ENCODE results near the gene MGAT4A.
"Not testable (repeated sequence)": the region's sequence is repeated elsewhere in the genome, so short reads cannot be mapped to it uniquely, and the experiment has no call there.

Gene MGAT4A

GRCh38 chr2:98730053-98730706, 752 bp downstream of the MGAT4A start:
- peak; percentile 44 for DNase-seq (ENCODE audit: low spot score)

- DNase-seq (ENCODE audit: low spot score): no peak
Observed at GRCh38 chr2:98729652-98730051, 1.3 kb downstream of the MGAT4A start.

GRCh38 chr2:98728088-98728718, 2.7 kb downstream of the MGAT4A start:
- not testable (repeated sequence) for DNase-seq (ENCODE audit: low spot score)

- DNase-seq (ENCODE audit: low spot score): no peak
Observed at GRCh38 chr2:98727369-98728087, 3.4 kb downstream of the MGAT4A start.

DNA sequence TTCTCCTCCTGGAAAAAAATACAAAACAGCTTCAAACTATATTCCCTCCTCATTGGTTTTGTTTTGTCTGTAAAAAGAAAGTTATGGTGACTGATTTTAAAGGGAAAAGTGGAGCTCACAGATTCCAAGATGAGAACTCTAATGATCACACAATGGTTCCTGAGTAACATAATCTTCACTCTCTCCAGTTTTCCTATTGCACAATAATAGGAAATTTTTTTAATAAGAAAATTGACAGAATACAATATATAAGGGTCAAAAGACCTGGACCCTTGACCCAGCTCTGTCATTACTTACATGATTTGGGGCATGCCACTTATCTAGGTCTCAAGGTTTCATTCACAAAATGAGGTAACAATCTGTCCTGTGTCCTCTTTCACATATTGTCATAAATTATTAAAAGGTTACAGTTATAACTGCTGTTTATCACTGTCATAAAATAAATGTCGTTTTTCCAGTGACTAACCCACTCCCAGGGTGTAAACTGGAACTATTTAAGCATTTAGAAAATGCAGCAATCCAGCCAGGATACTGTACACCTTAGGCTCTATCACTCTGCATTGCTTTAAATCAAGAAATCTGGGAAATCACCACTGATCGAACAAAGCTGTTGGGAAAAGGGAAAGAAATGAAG, 4.1 kb downstream of the MGAT4A start:
- DNase-seq (ENCODE audit: low spot score): no peak

- DNase-seq (ENCODE audit: low spot score): no peak
Observed at GRCh38 chr2:98726205-98726604, 4.7 kb downstream of the MGAT4A start.

- DNase-seq (ENCODE audit: low spot score): no peak
Observed at GRCh38 chr2:98720286-98720685, 10.6 kb downstream of the MGAT4A start.

DNA sequence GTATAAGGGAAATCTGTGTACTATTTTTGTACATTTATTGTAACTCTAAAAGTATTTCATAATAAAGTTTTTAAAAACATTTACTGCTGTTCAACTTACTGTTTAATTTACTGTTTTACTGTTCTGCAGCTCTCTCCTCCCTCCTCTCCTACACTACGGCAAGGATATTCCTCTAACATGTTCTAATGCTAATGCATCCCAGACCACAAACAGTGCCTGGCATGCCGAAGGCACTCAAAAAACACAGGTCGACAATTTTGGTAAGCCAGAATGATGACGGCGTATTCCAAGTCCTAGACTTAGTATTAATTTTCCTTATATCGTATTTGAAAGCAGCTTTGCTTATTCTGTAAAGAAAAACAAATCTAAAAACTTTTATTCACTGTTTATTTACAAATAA, 13.3 kb downstream of the MGAT4A start:
- no peak for DNase-seq (ENCODE audit: low spot score)

DNA sequence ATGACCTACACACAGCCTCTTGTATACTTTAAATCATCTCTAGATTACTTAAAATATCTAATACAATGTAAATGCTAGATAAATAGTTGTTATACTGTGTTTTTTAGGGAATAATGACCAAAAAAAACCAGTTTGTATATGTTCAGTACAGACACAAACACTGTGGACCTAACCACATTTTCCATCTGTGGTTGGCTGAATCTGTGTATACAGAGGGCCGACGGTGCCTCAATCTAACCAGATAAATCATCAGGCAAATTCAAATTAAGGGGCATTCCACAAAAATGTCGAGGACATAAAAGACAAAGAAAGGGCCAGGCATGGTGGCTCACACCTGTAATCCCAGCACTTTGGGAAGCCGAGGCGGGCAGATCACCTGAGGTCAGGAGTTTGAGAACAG, 14.1 kb downstream of the MGAT4A start:
- DNase-seq (ENCODE audit: low spot score): no peak

GRCh38 chr2:98715812-98716451, 15.0 kb downstream of the MGAT4A start:
- no peak for DNase-seq (ENCODE audit: low spot score)

- no peak for DNase-seq (ENCODE audit: low spot score)
Observed at GRCh38 chr2:98713332-98714015, 17.5 kb downstream of the MGAT4A start.

DNA sequence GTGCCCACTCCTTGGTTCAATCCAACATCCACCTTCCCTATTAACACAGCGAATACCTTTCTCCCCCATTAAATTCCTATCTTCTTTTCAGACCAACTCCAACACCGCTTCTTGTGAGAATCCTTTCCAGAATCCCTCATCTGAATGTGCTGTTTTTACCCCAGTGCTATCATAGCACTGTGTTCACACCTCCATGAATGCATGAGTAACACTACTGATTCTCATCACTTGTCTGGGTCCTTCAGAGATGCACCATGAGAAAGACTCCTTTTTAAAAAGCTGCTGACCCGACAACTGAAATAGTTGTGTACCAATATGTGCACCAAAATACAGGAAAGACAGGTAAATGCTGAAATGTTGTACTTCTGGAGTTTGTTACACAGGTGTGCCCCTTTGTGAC, 18.8 kb downstream of the MGAT4A start:
- DNase-seq (ENCODE audit: low spot score): no peak

- DNase-seq (ENCODE audit: low spot score): no peak
Observed at GRCh38 chr2:98711506-98711905, 19.4 kb downstream of the MGAT4A start.

GRCh38 chr2:98710734-98711133, 20.2 kb downstream of the MGAT4A start:
- DNase-seq (ENCODE audit: low spot score): no peak

DNA sequence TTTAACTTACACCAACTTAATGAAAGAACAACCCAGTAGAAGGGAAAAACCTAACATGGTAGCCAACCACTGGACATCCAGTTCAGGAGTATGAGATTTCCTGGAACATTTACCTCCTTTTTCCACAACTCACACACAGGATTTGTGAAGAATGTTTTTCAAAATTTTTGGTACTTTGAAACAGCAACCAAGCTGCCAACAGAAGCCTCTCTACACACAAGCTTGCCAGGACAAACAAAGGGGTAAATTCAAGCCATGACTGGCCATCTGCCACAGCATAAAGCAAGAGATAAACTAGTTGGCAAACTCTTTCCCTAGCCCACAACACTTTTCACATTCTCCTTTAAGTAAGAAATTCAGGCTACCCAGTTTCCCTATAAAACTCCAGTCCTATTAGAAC, 21.4 kb downstream of the MGAT4A start:
- no peak for DNase-seq (ENCODE audit: low spot score)

DNA sequence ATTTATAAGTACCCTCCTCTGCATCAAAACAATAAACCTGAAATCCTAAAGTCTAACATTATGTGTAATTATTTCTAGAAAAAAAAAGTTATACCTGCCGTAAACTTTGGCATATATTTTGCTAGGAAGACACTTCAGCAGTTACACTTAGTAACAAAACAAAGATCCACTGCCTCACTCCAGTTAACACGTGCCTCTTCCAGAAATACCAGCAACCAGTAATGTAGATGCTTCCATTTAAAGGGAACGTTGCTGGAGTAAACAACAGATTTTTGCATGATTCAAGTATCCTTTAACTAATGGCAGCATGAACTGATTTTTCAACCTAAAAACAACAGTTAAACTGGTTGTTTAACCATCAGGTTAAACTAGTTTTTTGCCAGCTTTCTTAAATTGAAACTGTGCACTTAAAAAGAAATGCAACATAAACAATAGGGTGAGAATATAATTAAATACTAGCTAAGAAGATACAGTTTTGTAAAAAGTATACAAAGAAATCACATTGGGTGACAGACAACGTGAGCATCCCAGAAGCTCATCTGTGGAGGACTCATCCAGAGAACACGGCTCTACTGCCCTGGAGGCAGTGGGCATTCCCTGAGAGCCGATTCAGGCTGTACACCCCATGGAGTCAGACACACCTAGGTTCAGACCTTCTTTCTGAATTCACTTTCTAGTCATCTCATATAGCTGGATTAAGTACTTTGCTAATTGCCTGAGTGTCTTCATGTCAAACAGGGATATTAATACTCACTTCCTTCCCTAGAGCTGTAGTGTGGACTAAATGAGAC, 22.3 kb downstream of the MGAT4A start:
- no peak for DNase-seq (ENCODE audit: low spot score)

DNA sequence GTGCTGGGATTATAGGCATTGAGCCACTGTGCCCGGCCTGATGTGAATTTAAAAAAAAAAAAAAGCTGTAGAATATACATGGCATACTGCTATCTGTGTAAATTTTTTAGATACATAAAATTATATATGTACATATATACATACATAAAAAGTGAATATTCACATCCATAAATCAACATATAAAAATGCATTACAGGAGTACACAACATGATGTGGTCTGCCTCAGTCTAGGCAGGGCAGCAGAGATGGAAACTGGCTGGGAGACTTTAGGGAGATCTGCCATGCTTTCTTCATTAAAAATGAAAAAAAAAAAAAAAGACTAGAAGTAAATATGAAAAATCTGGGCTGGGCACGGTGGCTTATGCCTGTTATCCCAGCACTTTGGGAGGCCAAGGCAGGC, 24.3 kb downstream of the MGAT4A start:
- DNase-seq (ENCODE audit: low spot score): no peak

DNA sequence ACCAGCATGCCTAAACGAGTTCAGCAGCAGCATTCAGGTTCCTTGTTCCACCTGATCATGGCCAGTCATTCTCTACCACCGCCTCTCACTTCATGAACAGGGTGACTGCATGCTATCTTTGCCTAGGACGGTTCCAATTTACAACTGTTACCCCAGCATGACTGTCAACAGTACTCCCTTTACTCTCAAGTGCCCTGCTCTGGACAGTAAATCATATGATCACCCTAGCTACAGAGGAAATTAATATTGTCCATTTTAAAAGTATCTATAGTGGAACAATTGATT, 25.7 kb downstream of the MGAT4A start:
- DNase-seq (ENCODE audit: low spot score): no peak

DNA sequence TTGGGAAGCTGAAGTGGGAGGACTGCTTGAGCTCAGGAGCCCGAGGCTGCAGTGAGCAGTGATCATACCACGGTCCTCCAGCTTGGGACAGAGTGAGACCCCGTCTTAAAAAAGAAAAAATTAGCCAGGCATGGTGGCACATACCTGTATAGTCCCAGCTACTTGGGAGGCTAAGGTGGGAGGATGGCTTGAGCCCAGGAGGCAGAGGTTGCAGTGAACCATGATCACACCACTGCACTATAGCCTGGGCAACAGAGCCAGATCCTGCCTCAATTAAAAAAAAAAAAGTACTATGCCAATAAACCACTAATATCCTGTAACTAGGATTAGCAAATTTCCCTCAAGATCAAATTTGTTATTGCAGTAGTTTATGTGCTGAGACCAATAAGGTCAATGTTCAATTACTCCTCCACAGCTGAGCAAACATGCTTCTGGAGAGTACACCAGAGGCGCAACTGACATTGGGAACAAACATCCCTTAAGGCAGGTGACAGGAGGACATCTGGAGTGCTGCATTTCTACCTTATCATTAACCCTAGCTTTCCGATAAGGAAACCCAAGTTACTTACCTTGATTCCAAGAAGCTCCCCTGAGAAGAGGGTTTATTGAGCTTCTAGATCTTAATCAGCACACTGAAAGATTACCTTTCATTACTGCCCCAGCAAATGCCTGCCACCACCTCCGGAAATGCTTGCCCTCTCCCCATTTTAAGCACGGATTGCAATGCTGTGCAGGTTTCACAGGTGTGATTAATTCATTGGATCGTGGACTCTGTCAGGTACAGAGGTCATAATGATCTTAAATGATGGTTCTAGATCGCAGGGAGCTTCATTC, 26.2 kb downstream of the MGAT4A start:
- DNase-seq (ENCODE audit: low spot score): no peak

DNA sequence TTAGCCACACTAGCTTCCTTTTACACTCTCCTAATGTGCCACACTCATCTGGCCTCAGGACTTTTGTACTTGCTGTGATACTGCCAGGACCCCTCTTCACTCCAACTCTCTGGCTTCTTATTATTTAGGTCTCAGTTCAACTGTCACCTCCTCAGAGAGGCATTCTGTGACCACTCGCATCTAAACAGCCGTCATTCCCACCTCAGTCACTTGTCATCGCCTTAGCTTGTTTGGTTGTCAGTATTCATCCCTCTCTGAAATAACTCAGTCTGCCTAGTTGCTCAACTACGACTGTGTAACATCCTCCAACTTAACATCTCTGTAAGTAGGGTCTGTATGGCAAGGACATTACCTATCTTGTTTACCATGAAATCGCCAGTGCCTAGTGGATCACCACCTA, 27.2 kb downstream of the MGAT4A start:
- no peak for DNase-seq (ENCODE audit: low spot score)

All from iPS-NIHi11 (cell line).